GM19372 (cell line): ENCODE results near the gene CLCNKA.

Experiments used
- ATAC-seq: cut with Tn5 transposase; IDR thresholded peaks from one replicate; pipeline ENCODE4 v1.9.1; 2021; ENCODE audit warnings: mild to moderate bottlenecking, low read depth, moderate library complexity; ENCODE audit not compliant: unreplicated experiment

The CLCNKA gene

GRCh38 chr1:16076031-16076864 is 54.4 kb downstream of the CLCNKA start:
- no peak for ATAC-seq

GRCh38 chr1:16076865-16077238 is 55.0 kb downstream of the CLCNKA start:
- ATAC-seq = no peak

DNA sequence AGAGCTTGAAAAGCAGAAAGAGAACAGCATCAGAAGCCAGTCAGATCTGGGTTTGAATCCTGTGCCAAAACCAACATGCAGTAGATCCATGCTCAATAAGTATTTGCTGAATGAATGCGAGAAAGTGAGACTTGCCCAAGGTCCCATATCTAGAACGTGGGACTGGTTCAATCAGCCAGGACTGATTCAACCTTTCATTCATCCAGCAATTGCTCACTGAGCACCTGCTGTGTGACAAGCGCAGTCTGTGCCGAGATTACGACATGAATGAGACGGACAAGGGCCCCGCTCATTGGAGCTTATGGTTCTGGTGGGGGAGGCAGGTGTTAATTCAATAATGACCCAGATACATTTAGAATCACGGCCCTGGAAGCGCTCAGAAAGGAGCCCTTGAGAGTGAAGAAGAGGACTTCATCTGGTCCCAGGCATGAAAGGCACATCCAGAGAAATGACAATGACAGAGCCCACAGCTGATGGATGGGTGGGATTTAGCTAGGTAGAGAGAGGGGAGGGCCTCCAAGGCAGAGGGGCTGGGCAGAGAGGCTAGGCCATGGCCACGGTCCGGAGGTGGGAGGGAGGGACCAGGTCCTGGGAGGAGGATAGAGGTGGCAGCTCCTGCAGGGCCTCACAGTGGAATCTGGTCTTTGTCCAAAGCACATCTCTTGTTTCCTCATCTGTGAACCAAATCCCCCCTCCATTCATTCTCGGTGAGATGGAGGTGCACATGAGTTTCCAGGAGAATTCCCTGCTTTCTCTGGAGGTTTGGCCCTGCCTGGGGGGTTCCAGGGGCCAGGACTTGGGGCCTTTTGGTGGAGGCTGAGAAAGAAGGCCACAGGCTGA is 55.8 kb downstream of the CLCNKA start:
- no peak for ATAC-seq

DNA sequence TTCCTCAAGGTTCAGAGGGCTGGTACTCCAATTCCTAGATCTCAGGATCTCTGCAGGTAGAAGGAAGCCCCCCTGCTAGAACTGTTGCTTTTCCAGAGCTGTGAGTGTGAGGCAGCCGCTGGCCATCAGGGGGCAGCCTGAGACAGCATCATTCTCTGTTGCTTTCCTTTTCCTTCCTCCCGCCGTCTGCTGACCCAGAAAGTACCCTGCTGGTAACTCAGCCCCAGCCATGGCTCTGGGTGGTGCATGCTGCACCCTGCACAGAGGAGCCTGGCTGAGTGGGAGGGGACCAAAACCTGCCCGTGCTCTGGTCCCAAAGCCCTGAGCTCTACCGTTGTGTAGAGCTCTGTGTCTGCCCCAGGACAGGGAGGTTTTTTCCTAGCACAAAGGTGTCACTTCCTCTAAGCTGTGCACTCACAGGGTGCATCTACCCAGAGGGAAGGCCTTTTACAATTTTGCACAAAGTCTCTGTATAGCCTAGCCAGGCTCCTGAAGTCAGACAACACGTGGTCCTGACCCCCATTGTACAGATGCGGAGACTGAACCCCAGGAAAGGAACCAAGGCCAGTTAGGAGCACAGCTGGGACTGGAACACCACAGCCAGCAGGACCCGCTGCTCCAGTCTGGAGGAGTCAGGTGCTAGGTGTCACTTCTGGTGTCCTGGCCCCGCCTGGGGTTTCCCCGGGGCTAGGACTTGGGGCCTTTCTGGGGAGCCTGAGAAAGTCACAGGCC is 57.3 kb downstream of the CLCNKA start:
- no peak for ATAC-seq

GRCh38 chr1:16080422-16081150 is 58.8 kb downstream of the CLCNKA start:
- no peak for ATAC-seq

DNA sequence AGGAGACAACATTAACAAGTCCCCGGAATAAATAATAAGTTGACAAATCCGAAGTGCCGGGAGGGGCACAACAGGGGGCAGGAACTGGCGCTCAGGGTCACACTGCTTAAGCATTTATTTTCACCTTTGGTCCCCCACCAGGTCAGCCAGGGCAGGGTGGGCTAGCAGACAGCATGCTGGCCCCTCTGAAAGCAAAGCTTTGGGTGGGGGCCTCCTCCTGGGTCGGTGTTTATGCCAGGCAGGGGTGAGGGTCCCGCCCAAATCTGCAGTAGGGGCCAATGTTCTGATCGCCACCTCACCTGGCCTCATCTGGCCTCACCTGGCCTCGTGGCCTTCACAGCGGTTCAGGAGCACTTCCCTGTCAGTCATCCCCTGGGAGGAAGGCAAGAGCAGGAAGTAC is 59.8 kb downstream of the CLCNKA start:
- ATAC-seq = no peak

DNA sequence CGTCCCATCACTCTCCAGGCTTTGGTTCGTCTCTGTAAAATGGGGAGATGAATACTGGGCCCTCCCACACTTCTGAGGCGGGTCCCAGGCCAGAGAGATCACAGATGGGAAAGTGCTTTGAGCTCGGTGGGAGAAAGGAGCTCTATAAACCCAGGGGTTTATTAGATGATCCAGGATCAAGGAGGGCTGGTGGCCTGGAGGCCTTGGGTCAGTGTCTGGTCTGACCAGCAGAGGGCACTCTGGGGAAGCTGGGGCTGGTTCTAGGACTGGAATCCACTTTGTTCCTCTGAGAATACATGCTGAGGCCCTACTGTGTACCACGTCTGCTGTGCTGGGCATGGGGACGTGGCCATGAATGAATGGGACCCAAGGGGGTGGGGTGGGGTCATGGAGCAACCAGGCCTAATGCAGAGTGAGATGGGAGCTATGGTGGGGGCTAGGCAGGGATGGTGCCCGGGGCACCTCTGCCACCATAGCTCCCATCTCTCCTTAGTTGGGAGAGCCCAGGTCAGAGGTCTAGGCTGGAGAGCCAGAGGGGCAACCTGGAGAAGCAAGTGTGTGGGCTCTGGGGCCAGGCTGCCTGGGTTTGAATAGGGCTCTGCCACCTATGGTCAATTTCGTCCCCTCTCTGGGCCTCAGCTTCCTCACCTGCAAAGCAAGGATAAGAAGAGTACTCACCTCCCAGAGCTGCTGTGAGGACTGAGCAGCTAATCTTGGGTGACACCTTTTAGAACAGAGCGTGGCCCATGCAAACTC is 60.6 kb downstream of the CLCNKA start:
- ATAC-seq = no peak

DNA sequence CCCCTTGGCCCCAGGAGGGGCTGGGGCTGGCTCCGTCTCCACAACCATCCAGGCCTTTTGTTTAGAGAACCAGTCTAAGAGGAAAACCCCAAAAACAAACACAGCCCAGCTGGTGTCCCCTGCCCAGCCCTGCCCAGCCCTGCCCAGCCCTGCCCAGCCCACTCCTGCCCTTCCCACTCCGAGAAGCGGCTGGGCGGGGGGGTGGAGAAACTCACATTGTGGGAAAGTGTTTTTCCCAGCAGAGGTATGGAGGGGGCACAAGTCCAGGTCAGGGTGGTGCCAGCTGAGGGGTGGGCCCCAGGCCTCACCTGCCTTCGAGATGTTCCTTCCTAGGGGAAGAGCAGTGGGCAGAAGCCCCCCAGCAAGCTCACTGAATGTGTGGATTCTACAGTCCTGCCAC is 61.6 kb downstream of the CLCNKA start:
- ATAC-seq = no peak
